ENCODE measurements around the gene TBC1D20.

Gene TBC1D20

DNA sequence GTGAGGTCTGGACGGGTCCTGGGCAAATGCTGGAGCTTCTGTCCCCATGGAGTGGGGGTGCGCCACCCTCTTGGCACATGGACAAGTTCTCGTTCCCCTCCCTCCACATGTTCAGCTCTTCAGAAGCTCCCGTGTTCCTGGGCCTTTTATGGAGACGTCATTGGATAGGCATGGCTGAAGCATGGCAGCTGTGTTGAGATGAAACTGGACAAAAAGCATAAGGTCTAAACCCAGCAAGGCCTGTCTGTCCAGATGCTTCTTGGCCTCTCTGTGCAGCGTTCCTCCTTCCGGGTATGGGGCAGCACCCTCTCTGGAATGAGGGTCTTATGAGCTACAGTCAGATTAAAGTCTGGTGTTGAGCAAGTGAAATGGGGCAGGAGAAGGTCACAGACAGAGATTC lies 26.8 kb downstream of the TBC1D20 start:
- no peak overlapping the region for H3K4me3 ChIP-seq (ENCODE audit: low read depth, low read length)
- DNase-seq (ENCODE audit: low read depth), result no peak
- TF ChIP-seq, protein P1, sequence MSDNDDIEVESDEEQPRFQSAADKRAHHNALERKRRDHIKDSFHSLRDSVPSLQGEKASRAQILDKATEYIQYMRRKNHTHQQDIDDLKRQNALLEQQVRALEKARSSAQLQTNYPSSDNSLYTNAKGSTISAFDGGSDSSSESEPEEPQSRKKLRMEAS (IDR thresholded peaks at IDR 0.05; ENCODE audit: low read depth, low read length), result no peak
- TF ChIP-seq CTCF (IDR thresholded peaks at IDR 0.05; ENCODE audit: low read depth, low read length), result no peak
- TF ChIP-seq MYC (IDR thresholded peaks at IDR 0.05; ENCODE audit: low read depth, low read length), result no peak
- TF ChIP-seq POLR2A (IDR thresholded peaks at IDR 0.05; ENCODE audit: extremely low read depth, insufficient read length), result no peak

DNA sequence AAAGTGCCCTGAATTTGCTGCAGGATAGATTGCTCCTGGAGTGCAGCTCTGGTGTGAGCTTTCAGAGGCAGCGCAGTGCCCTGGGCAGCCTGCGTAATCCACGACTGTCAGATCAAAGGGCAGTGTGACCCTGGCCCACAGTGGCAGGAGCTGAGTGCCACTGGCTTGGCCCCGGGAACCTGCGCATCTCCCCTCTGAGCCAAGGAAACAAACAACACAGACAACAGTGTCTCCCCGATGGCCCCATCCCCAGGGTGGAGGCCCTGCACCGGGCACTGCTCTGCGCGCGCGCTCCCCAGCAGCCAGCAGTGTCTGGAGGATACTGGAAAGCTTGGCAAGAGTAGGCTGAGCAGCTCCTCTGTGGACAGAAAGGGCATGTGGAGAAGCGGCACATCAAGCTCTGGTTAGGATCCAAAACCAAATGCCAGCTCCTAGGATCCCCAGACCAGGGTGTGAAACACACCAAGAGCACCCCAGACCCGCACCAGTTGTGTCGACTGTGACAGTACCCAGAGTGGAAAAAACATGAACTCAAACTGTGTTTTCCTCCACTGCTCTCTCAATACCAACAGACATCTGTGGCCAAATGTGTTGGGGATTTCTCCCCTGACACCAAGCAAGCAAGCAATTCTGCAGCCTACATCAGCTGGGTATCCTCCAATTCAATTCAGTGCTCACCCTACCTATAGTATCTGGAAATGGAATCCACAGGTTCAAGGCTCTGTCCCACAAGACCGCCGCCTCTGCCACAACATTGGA lies 27.5 kb downstream of the TBC1D20 start:
- H3K4me3 ChIP-seq (ENCODE audit: low read depth, low read length), result no peak overlapping the region
- no peak for DNase-seq (ENCODE audit: low read depth)
- TF ChIP-seq, protein P1 (IDR thresholded peaks at IDR 0.05; ENCODE audit: low read depth, low read length), result no peak
- TF ChIP-seq POLR2A (IDR thresholded peaks at IDR 0.05; ENCODE audit: extremely low read depth, insufficient read length) (no peak), MYC (IDR thresholded peaks at IDR 0.05; ENCODE audit: low read depth, low read length) (no peak), CTCF (IDR thresholded peaks at IDR 0.05; ENCODE audit: low read depth, low read length) (no peak)

DNA sequence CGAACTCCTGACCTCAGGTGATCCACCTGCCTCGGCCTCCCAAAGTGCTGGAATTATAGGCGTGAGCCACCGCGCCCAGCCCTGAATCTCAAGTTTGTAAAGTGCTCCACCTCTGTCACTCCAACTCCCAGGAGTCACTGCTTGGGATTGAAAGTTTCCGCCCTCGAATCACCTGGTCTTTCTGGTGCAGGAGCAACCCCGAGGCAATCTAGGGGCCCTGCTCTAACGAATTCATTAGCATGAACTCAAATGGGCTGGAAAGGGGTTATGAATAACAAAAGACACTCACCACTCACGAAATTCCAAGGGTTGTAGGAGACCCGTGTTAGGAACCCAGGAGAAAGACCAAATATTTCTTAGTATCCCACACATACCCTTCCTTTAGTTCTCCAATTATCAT lies 28.1 kb downstream of the TBC1D20 start:
- no peak overlapping the region for H3K4me3 ChIP-seq (ENCODE audit: low read depth, low read length)
- TF ChIP-seq POLR2A (IDR thresholded peaks at IDR 0.05; ENCODE audit: extremely low read depth, insufficient read length) (no peak), CTCF (IDR thresholded peaks at IDR 0.05; ENCODE audit: low read depth, low read length) (no peak), MYC (IDR thresholded peaks at IDR 0.05; ENCODE audit: low read depth, low read length) (no peak)
- TF ChIP-seq, protein P1 (IDR thresholded peaks at IDR 0.05; ENCODE audit: low read depth, low read length), result no peak
- DNase-seq (ENCODE audit: low read depth), result no peak

DNA sequence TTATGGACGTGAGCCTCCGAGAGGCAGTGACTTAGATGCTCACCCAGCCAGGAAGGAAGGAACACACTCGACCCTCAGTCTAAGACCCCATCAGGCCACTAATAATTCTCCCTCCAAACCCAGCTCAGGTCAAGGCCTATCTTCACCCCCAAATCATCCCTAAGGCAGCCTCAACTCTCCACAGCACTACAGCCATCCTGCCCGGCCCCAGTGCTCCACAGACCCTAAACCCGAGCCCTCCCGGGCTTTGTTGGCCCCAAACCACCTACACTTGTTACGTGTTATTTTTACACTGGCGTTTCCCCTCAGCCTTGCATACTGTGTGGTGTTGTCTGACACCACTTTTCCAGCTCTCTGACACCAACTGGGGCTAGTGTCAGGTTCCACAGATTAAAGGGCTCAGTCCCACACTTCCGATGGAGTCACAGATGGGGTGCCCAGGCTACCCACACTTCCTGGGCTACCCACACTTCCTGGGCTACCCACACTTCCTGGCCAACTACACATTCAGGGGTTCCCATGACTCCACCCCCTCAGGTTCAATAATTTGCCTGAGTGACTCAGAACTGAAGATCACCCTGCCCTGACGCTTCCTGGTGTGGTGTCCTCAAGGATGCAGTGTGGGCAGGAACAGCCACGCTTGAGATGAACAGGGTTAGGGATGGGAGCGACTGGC lies 28.9 kb downstream of the TBC1D20 start:
- H3K4me3 ChIP-seq (ENCODE audit: low read depth, low read length), result no peak overlapping the region
- no peak for DNase-seq (ENCODE audit: low read depth)
- TF ChIP-seq CTCF (IDR thresholded peaks at IDR 0.05; ENCODE audit: low read depth, low read length) (no peak), MYC (IDR thresholded peaks at IDR 0.05; ENCODE audit: low read depth, low read length) (no peak), POLR2A (IDR thresholded peaks at IDR 0.05; ENCODE audit: extremely low read depth, insufficient read length) (no peak)
- TF ChIP-seq, protein P1 (IDR thresholded peaks at IDR 0.05; ENCODE audit: low read depth, low read length), result no peak

GRCh38 chr20:432677-433299 lies 29.5 kb downstream of the TBC1D20 start:
- TF ChIP-seq CTCF (IDR thresholded peaks at IDR 0.05; ENCODE audit: low read depth, low read length), result no peak
- TF ChIP-seq POLR2A (IDR thresholded peaks at IDR 0.05; ENCODE audit: extremely low read depth, insufficient read length), result no peak
- TF ChIP-seq, protein P1 (IDR thresholded peaks at IDR 0.05; ENCODE audit: low read depth, low read length), result no peak
- TF ChIP-seq MYC (IDR thresholded peaks at IDR 0.05; ENCODE audit: low read depth, low read length), result no peak
- no peak for DNase-seq (ENCODE audit: low read depth)
- no peak overlapping the region for H3K4me3 ChIP-seq (ENCODE audit: low read depth, low read length)
